H1 (cell line): ENCODE results near the gene ESRP2.

Experiments used
- CTCF ChIP-seq, 3 experiments: IDR thresholded peaks; 1 replicate in 2 of 3; 2 replicates in 1 of 3; pipeline versions ENCODE4 v1.5.1 to v1.6.1; 2011; ENCODE audit warnings: low read length in 3 of 3, mild to moderate bottlenecking in 3 of 3, inconsistent platforms in 2 of 3, low read depth in 1 of 3, moderate library complexity in 1 of 3; ENCODE audit not compliant: insufficient read depth in 1 of 3; ENCODE audit errors: control extremely low read depth in 1 of 3
- POLR2A ChIP-seq, 2 experiments: IDR thresholded peaks; 1 replicate in 1 of 2; 2 replicates in 1 of 2; pipeline ENCODE4 v1.6.1; 2011; ENCODE audit warnings: low read depth in 2 of 2, low read length in 2 of 2, mild to moderate bottlenecking in 2 of 2; ENCODE audit errors: control extremely low read depth in 1 of 2
- RFX5 ChIP-seq: IDR thresholded peaks from 2 replicates; pipeline ENCODE4 v1.6.1; 2011; ENCODE audit warnings: low read depth, low read length, improper control_type of control experiment, borderline replicate concordance

GRCh38 chr16:68206245-68206644, 29.7 kb downstream of the ESRP2 start:
- no peak for TF ChIP-seq CTCF (IDR thresholded peaks at IDR 0.05; ENCODE audit: control extremely low read depth in 1 of 3, insufficient read depth in 1 of 3, low read depth in 1 of 3, low read length in 3 of 3)
- TF ChIP-seq POLR2A (IDR thresholded peaks at IDR 0.05; ENCODE audit: control extremely low read depth in 1 of 2, low read depth in 2 of 2, low read length in 2 of 2), result no peak
- no peak for TF ChIP-seq RFX5
